Subcutaneous adipose tissue (tissue), 4 donors: ENCODE data around the gene ZNF646. TPM values are rescaled to one million over a fixed set of nuclear protein-coding genes. Genes with fewer than 3 reads are reported as not detected.

Experiments
- CTCF ChIP-seq: fragments of 450-650 bp; IDR thresholded peaks from one replicate; pipeline ENCODE4 v1.5.1; 2016; ENCODE audit warnings: low read depth, mild to moderate bottlenecking, control low read depth, antibody characterized with exemption, moderate library complexity
- total RNA-seq, 4 donors: library from RNA; depleted of rRNA; stranded (reverse); fragments of >200 nt; gene quantifications; one replicate each; pipeline ENCODE4 v1.1.0, GENCODE V29; 2016

Gene ZNF646
- total RNA-seq, 4 donors from 2014 or later: 8.3 to 15.6 (median 14.9) TPM

GRCh38 chr16:31052114-31052513 is 22.1 kb upstream of the ZNF646 start:
- TF ChIP-seq CTCF: no peak

GRCh38 chr16:31055613-31056012 is 18.6 kb upstream of the ZNF646 start:
- TF ChIP-seq CTCF: no peak

- TF ChIP-seq CTCF: no peak
These were observed 13.0 kb upstream of the ZNF646 start for GRCh38 chr16:31061126-31061812.

GRCh38 chr16:31061813-31062440 is 12.3 kb upstream of the ZNF646 start:
- no peak for TF ChIP-seq CTCF

- no peak for TF ChIP-seq CTCF
These were observed 10.8 kb upstream of the ZNF646 start for GRCh38 chr16:31063495-31063842.

GRCh38 chr16:31063843-31064611 is 10.2 kb upstream of the ZNF646 start:
- TF ChIP-seq CTCF: no peak

- no peak for TF ChIP-seq CTCF
These were observed 9.2 kb upstream of the ZNF646 start for GRCh38 chr16:31064882-31065461.
